ENCODE results near the gene DYSF.

Gene DYSF

GRCh38 chr2:71605781-71606241 lies 152.4 kb downstream of the DYSF start:
- DNase-seq, result no peak

- no peak for DNase-seq
These were observed 152.9 kb downstream of the DYSF start for GRCh38 chr2:71606244-71606643.

DNA sequence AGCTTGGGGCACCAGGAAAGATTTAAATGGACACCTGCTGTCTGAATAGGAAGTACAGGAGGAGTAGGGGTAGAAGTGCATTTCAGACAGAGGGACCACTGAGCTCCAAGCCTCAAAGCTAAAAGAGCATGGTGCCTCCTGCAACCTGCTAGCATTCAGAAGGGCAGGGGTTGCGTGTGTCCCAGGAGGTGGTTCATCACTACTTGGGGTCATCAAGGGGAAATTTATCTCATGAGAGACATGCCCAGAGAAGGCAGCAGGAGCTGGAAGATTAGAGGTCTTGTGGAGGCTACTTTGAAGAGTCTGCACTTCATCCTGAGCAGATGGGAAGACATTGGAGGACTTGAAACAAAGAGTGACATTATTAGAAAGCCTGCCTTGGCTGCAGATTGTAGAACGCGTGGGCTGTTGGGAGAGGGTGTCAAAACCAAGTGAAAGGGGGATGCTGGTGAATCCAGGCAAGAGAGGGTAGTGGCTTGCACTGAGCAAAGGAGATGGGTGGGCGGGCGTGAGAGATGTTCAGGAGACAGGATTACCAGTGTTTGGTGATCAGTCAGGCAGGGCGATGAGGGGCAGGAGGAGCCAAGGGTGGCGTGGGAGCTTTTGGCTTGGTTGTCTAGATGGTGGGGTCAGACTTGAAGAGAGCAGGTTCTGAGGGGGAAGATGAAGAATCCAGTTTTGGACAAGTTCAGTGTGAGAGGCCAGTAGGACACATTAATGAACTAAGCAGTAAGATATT lies 154.0 kb downstream of the DYSF start:
- no peak for DNase-seq

DNA sequence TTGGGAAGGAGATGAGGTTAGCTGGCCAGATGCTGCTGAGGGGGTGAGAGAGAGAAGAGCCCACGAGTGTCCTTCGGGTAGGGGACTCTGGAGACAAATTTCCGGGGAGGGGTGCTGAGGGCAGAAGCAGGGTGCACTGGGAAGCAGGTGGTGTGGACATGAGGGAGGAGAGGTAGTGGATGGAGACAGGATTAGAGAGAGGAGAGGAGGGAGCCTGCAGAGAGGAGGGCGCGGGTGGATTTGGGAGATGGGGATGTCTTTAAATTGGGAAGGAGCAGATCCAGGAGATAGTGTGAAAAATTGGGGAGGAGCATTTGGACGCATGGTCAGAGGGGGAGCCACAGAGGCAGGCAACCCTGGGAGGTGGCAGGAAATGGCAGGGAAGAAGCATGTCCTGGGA lies 154.7 kb downstream of the DYSF start:
- no peak for DNase-seq

GRCh38 chr2:71608441-71608840 lies 155.1 kb downstream of the DYSF start:
- no peak for DNase-seq

GRCh38 chr2:71609029-71609428 lies 155.7 kb downstream of the DYSF start:
- DNase-seq, result no peak

- DNase-seq, result no peak
These were observed 156.1 kb downstream of the DYSF start for GRCh38 chr2:71609441-71609840.

DNA sequence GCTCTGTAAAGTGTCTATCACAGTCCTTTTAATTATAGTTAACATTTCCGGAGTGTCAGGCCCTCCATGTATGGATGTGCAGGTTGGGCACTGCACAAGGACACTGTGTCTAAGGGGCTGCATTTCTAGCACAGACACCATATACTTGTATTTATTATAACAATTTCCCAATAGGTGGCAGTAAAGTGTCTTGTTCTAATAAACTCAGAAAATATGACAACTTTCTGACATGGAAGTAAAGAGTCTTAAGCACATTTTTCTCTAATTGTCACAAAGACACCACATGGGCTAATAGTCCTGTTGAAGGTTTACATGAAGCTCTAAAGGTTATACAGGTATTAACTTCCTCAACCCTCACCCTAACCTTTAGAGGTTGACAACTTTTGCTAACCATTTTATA lies 156.6 kb downstream of the DYSF start:
- DNase-seq, result no peak

GRCh38 chr2:71610671-71611070 lies 157.3 kb downstream of the DYSF start:
- no peak for DNase-seq

DNA sequence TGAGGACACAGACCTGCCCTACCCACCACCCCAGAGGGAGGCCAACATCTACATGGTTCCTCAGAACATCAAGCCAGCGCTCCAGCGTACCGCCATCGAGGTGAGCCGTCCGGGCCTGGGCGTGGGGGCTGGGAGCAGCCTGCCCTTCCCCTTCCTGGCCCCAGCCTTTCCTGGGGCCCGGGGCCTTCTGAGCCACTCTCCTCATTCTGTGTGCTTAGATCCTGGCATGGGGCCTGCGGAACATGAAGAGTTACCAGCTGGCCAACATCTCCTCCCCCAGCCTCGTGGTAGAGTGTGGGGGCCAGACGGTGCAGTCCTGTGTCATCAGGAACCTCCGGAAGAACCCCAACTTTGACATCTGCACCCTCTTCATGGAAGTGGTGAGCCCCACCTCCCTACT lies 157.9 kb downstream of the DYSF start:
- no peak for DNase-seq

GRCh38 chr2:71611781-71612527 lies 158.6 kb downstream of the DYSF start:
- DNase-seq, result no peak

GRCh38 chr2:71612581-71613402 lies 159.4 kb downstream of the DYSF start:
- no peak for DNase-seq

DNA sequence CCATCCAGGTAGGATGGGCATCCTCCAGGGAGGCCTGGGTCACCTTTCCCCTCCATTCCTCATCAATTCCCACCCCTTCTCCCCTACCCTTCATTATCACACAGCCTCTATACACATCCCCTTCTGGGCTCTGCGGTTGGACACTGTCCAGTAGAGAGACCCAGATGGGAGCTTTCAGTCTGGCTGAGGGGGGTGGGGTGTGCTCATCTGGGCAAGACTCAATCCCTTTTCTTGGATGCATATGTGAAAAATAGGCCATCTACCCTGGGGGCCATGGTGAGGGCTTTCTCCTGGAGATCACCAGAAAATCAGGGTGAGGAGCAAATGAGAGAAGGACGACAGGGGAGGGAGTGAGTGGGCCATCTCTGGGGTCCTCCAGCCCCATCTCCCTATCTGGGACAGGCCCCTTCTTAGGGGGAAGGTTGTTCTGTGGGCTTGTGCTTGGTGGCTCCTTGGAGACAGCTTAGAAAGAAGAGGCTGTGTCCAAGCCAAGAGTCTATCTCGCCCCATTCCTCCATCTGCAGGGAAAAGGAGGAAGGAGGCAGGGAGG lies 160.1 kb downstream of the DYSF start:
- no peak for DNase-seq

- no peak for DNase-seq
These were observed 160.9 kb downstream of the DYSF start for GRCh38 chr2:71613953-71614925.

DNA sequence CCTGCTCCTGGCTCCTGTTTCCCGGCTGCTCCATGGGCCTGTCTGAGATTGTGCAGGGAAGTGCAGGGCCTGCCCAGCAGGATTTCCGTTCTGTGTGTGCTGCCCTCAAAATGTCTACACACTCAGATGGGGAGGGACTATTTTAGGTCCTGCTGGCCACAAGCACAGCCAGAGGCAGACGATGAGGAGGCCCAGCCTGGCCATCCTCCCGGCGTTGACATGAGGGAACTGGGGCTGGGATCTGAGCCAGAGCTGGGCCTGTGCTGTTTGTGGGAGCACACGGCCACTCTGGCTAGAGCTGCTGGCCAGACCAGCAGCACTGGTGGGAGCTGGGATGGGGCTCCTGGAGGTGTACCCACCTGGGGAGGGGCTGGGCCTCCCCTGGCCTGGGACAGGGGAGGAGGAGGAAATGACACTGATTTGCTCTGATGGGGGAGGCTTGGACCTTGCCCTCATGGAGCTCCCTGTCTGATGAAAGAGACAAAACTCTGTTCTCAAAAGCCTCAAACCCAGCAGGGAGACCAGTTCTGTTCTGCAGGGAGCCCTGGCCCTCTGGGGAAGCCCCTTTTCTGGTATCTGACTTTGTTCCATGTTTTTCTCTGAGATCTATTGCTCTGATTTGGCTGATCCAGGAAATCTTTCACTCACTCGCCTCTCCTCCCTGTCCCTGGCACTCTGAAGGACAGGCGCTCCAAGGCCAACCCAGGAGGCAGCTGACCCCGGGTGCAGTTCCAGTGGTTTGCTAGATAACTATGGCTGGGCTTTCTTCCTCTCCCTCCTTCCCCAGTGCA lies 161.8 kb downstream of the DYSF start:
- no peak for DNase-seq

DNA sequence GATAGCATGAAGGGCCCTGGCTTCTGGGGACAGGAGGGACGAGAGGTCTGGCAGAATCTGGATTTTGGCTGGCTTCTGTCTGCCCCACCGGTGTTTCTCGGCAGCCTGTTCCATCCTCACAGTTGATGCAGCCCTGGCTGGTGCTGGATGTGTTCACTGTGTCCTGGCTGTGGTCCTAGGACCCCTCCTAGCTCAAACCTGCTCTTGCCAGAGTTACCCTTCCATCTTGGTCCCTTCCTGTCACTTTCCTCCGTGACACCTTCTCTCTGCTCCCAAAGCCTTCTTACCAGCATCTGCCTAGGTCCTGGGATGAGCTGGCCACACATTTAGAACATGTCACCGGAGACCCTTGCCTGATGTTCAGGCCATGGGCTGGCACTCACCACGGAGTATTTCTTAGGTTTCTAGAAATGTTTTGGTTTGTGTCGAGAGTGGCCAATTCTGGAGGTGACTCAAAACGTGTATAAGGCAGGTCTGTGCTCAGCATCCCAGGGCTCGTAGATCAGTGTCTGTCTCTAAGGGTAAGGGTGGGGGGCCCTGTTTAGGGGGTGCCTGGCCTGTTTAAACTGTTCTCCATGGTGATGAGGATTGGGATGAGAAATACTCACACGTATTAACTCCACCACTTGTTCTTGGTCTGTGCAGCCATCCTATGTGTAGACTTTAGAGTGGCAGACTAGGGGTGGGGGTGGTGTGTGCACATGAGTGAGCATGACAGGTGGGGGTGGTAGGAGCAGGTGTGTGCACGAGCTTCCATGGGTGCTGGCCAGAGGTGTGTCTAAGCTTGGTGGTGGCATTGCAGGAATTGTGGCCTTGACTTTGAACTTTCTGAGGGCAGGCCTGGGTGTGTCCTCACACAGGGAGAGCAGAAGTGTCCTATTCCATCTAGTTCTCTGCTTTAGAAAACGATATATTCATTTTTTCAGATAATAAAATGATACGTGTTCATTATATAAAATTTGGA lies 162.7 kb downstream of the DYSF start:
- no peak for DNase-seq

- no peak for DNase-seq
These were observed 163.9 kb downstream of the DYSF start for GRCh38 chr2:71617266-71617665.

DNA sequence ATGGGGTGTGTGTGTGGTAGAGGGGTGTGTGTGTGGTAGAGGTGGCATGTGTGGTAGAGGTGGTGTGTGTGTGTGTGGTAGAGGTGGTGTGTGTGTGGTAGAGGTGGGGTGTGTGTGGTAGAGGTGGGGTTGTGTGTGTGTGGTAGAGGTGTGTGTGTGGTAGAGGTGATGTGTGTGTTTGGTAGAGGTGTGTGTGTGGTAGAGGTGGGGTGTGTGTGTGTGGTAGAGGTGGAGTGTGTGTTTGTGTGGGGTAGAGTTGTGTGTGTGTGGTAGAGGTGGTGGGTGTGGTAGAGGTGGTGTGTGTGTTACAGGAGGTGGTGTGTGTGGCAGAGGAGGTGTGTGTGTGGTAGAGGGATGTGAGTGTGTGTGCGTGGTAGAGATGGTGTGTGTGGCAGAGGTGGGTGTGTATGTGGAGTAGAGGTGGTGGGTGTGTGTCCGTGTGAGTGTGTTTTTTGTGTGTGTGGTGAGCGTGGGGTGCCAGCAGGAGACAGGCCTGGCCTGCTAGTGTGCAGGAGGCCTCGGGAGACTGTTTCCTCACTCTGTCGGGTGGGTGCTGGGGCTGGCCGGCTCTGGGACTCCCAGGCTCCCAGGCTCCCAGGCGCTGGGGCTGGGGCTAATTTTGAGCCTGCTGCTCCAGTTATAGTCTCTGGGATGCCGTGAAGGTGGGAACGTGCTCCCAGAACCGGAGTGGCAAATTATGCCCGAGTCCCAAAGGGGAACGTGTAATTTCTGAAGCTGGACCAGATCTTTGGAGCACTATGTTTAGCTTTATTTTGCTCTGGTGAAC lies 165.2 kb downstream of the DYSF start:
- no peak for DNase-seq

DNA sequence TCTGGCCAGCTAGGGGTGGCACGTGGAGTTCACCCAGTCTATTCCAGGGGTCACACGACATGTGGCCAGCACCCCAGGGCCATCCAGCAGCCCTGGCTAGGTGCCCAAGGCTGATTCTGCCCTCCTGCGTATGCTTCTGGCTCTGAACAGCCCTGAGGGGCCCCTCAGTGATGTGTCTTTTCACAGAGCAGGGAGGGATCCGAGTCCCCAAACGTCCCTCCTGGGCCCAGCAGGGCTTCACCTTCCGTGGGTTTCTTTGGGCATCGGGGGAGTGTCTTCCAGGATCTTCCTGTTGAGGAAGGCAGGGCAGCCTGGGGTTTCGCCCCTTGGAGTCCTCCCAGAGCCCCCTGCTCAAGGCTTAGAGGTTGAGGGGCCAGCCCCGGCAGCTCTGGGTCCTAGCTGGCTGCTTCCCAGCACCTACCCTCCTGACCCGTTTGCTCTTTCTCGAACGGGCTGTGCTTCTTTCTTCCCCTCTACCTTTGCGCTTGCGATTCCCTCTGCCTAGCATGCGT lies 165.9 kb downstream of the DYSF start:
- no peak for DNase-seq
